ENCODE results near the gene PLXNA2. TPM values are rescaled to one million over a fixed set of nuclear protein-coding genes. Genes with fewer than 3 reads are reported as not detected.
A peak's percentile ranks its signal among the peaks of the same experiment; 100 is the strongest.

Gene PLXNA2
- total and polyA plus RNA-seq, 3 donors from 2014 or later = 4.1 to 5.5 (median 4.7) TPM

GRCh38 chr1:208208132-208208487 lies 36.1 kb downstream of the PLXNA2 start:
- no peaks in the 10 kb centered on the region for H3K4me1 ChIP-seq
- H3K27me3 ChIP-seq = no peaks in the 10 kb centered on the region
- no peak for DNase-seq
- H3K36me3 ChIP-seq (ENCODE audit: low read depth, missing control alignments) = no peaks in the 10 kb centered on the region
- no peaks in the 10 kb centered on the region for H3K9me3 ChIP-seq
- no peak overlapping the region for H3K4me3 ChIP-seq
- TF ChIP-seq, protein P1, sequence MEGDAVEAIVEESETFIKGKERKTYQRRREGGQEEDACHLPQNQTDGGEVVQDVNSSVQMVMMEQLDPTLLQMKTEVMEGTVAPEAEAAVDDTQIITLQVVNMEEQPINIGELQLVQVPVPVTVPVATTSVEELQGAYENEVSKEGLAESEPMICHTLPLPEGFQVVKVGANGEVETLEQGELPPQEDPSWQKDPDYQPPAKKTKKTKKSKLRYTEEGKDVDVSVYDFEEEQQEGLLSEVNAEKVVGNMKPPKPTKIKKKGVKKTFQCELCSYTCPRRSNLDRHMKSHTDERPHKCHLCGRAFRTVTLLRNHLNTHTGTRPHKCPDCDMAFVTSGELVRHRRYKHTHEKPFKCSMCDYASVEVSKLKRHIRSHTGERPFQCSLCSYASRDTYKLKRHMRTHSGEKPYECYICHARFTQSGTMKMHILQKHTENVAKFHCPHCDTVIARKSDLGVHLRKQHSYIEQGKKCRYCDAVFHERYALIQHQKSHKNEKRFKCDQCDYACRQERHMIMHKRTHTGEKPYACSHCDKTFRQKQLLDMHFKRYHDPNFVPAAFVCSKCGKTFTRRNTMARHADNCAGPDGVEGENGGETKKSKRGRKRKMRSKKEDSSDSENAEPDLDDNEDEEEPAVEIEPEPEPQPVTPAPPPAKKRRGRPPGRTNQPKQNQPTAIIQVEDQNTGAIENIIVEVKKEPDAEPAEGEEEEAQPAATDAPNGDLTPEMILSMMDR (IDR thresholded peaks at IDR 0.05) = no peak
- no peak for TF ChIP-seq POLR2A (IDR thresholded peaks at IDR 0.05)
- intact Hi-C loops (cut with DNase I; ENCODE audit: low total_unique reads) = no loop called here
- no peak overlapping the region for H3K27ac ChIP-seq

DNA sequence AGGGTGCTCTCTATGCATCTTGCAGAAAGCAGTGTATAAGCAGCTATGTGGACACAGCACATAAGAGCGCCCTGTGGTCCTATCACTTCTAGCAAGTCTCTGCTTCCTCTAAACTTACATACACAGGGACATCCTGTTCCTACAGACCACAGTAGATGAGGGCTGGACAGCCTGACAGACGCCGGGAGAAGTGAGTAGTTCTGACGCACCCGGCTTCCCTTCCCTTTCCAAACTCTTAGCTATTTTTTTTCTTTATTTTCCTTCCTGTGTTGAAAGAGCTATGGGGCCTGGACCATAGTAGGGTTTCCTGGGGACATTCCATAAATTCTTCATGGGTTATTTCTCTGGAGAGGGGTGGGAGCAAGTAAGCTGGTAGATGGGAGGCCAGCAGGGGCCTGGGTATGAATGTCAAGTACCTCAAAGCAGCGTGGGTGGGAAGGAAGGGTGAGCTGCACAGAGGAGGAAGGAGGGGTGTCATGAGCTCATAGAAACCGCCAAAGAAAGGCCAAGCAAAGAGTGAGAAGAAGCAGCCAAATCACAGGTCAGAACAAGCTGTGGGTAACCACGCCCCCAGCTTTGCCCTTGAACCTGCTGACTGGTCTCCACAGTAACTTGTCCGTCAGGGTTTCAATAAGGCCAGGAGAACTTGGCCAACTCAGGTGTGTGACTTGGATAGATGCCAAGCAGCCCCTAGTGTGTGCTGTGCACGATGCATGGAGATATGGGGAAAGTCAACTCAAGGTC lies 36.6 kb downstream of the PLXNA2 start:
- Histone ChIP-seq H3K36me3 (ENCODE audit: low read depth, missing control alignments) (no peaks in the 10 kb centered on the region), H3K27ac (no peak overlapping the region), H3K4me3 (no peak overlapping the region), H3K4me1 (no peaks in the 10 kb centered on the region), H3K27me3 (no peaks in the 10 kb centered on the region), H3K9me3 (no peaks in the 10 kb centered on the region)
- TF ChIP-seq, protein P1 (IDR thresholded peaks at IDR 0.05) = no peak
- TF ChIP-seq POLR2A (IDR thresholded peaks at IDR 0.05) = no peak
- DNase-seq = peak; percentile 27
- intact Hi-C loops (cut with DNase I; ENCODE audit: low total_unique reads) = no loop called here
- WGBS, 2 donors = 78% methylated on average over 10 of the region's 10 CpGs

GRCh38 chr1:208206092-208206698 lies 38.0 kb downstream of the PLXNA2 start:
- WGBS, 2 donors = 94 to 95% methylated on average over 5 of the region's 5 CpGs
- intact Hi-C loops (cut with DNase I; ENCODE audit: low total_unique reads) = no loop called here
- TF ChIP-seq, protein P1 (IDR thresholded peaks at IDR 0.05) = no peak
- TF ChIP-seq POLR2A (IDR thresholded peaks at IDR 0.05) = no peak
- DNase-seq = no peak
- Histone ChIP-seq H3K27ac (no peak overlapping the region), H3K4me3 (no peak overlapping the region), H3K27me3 (no peaks in the 10 kb centered on the region), H3K9me3 (no peaks in the 10 kb centered on the region), H3K36me3 (ENCODE audit: low read depth, missing control alignments) (no peaks in the 10 kb centered on the region), H3K4me1 (no peaks in the 10 kb centered on the region)

- H3K27me3 ChIP-seq = no peaks in the 10 kb centered on the region
- H3K4me3 ChIP-seq = no peak overlapping the region
- H3K9me3 ChIP-seq = no peaks in the 10 kb centered on the region
- DNase-seq = no peak
- H3K36me3 ChIP-seq (ENCODE audit: low read depth, missing control alignments) = no peaks in the 10 kb centered on the region
- TF ChIP-seq, protein P1 (IDR thresholded peaks at IDR 0.05) = no peak
- TF ChIP-seq POLR2A (IDR thresholded peaks at IDR 0.05) = no peak
- no peak overlapping the region for H3K27ac ChIP-seq
- H3K4me1 ChIP-seq = no peaks in the 10 kb centered on the region
- 92 to 95% methylated on average over 5 of the region's 5 CpGs for WGBS, 2 donors
- intact Hi-C loops (cut with DNase I; ENCODE audit: low total_unique reads) = no loop called here
These were observed 38.8 kb downstream of the PLXNA2 start for GRCh38 chr1:208205216-208206013.
